Measurements from ENCODE around the gene FAM170B.

Gene FAM170B

GRCh38 chr10:49168831-49169500 lies 35.1 kb upstream of the FAM170B start:
- DNase-seq, result no peak

GRCh38 chr10:49168171-49168540 lies 34.3 kb upstream of the FAM170B start:
- no peak for DNase-seq

- DNase-seq, result no peak
These were observed 33.8 kb upstream of the FAM170B start for GRCh38 chr10:49167425-49168170.

- DNase-seq, result no peak
These were observed 32.9 kb upstream of the FAM170B start for GRCh38 chr10:49166484-49167400.

GRCh38 chr10:49165821-49166483 lies 32.1 kb upstream of the FAM170B start:
- no peak for DNase-seq

GRCh38 chr10:49165259-49165658 lies 31.4 kb upstream of the FAM170B start:
- no peak for DNase-seq

- DNase-seq, result peak; percentile 40
These were observed 30.9 kb upstream of the FAM170B start for GRCh38 chr10:49164559-49165188.

GRCh38 chr10:49163741-49164140 lies 29.9 kb upstream of the FAM170B start:
- no peak for DNase-seq

GRCh38 chr10:49162761-49163310 lies 29.0 kb upstream of the FAM170B start:
- no peak for DNase-seq

- DNase-seq, result no peak
These were observed 28.2 kb upstream of the FAM170B start for GRCh38 chr10:49162063-49162462.

- no peak for DNase-seq
These were observed 27.7 kb upstream of the FAM170B start for GRCh38 chr10:49161411-49161997.

GRCh38 chr10:49160814-49161213 lies 27.0 kb upstream of the FAM170B start:
- DNase-seq, result no peak

- no peak for DNase-seq
These were observed 26.3 kb upstream of the FAM170B start for GRCh38 chr10:49160110-49160509.

- DNase-seq, result no peak
These were observed 25.1 kb upstream of the FAM170B start for GRCh38 chr10:49158915-49159314.

GRCh38 chr10:49158404-49158803 lies 24.6 kb upstream of the FAM170B start:
- DNase-seq, result no peak

- no peak for DNase-seq
These were observed 23.4 kb upstream of the FAM170B start for GRCh38 chr10:49157229-49157628.

- no peak for DNase-seq
These were observed 20.8 kb upstream of the FAM170B start for GRCh38 chr10:49154641-49155040.

- no peak for DNase-seq
These were observed 20.1 kb upstream of the FAM170B start for GRCh38 chr10:49153971-49154370.

- no peak for DNase-seq
These were observed 19.3 kb upstream of the FAM170B start for GRCh38 chr10:49153115-49153514.

- DNase-seq, result no peak
These were observed 18.8 kb upstream of the FAM170B start for GRCh38 chr10:49152663-49153062.

GRCh38 chr10:49152037-49152436 lies 18.2 kb upstream of the FAM170B start:
- no peak for DNase-seq

GRCh38 chr10:49151481-49151880 lies 17.7 kb upstream of the FAM170B start:
- DNase-seq, result no peak

All from activated T-cell treated with anti-CD3 and anti-CD28 coated beads, Interleukin-2, amount 50 U/mL, for 1 hour (primary cell).